HepG2 (cell line): ENCODE results near the gene DPAGT1. TPM values are rescaled to one million over a fixed set of nuclear protein-coding genes. Genes with fewer than 3 reads are reported as not detected.

ENCODE experiments used
- ATAC-seq: fragments of 200-7000 bp; cut with Tn5 transposase; 3 replicates; pipeline ENCODE4 v1.9.1; 2020; ENCODE audit warnings: mild to moderate bottlenecking, moderate library complexity
- BruUV-seq: library from RNA; stranded (reverse); fragments of 400-500 nt; replicated peaks from 2 replicates; lab custom pipeline; 2021; lab: Mats Ljungman, UMichigan
- CTCF ChIA-PET: fragments of 300-600 bp; formaldehyde crosslinking; extraction: SDS; loops from one replicate; lab custom pipeline; 2021; ENCODE audit warnings: low total read pairs, inconsistent platforms, low intra/inter-chr PET ratio; lab: Yijun Ruan, JAX
- POLR2A ChIA-PET: fragments of 350-600 bp; sonication (Branson Sonifier 250); formaldehyde crosslinking; loops from one replicate; lab custom pipeline; 2020; ENCODE audit warnings: antibody characterized with exemption, inconsistent platforms; lab: Yijun Ruan, JAX
- DNase-seq: peaks from one replicate; pipeline ENCODE4 v3.0.0-alpha.2; 2015; ENCODE audit warnings: low spot score
- FAIRE-seq: peaks from 3 replicates; lab custom pipeline; 2011; peaks lifted over from hg19 to GRCh38; lab: Jason Lieb, UNC
- H2AFZ ChIP-seq: one replicate; pipeline ENCODE4 v1.6.1; 2011; ENCODE audit warnings: low read length, inconsistent platforms
- H3K27ac ChIP-seq: fragments of 300-600 bp; 3 replicates; pipeline ENCODE4 v1.8.0; 2011; ENCODE audit warnings: mixed run types, mild to moderate bottlenecking, mixed read lengths, low read length, inconsistent platforms; ENCODE audit not compliant: insufficient read depth; ENCODE audit errors: extremely low read length
- H3K27me3 ChIP-seq, 2 experiments: fragments of 200-600 bp in 1 of 2; 2 replicates in 1 of 2; 3 replicates in 1 of 2; pipeline versions ENCODE4 v1.6.0 to v1.8.0; 2011; ENCODE audit warnings: low read length in 2 of 2, mild to moderate bottlenecking in 2 of 2, moderate library complexity in 2 of 2, inconsistent platforms in 1 of 2; ENCODE audit not compliant: insufficient read depth in 2 of 2, control insufficient read depth in 1 of 2
- H3K36me3 ChIP-seq, 2 experiments: fragments of 200-600 bp in 1 of 2; replicated peaks in 1 of 2; 2 replicates in 1 of 2; 3 replicates in 1 of 2; pipeline versions ENCODE4 v1.5.1 to v1.8.0; 2011; ENCODE audit warnings: low read length in 2 of 2, inconsistent platforms in 1 of 2; ENCODE audit not compliant: insufficient read depth in 2 of 2, control insufficient read depth in 1 of 2
- H3K4me1 ChIP-seq: 2 replicates; pipeline ENCODE4 v1.5.1; 2012; ENCODE audit warnings: low read length, inconsistent platforms; ENCODE audit not compliant: insufficient read depth
- H3K4me2 ChIP-seq: 2 replicates; pipeline ENCODE4 v1.6.0; 2011; ENCODE audit warnings: low read depth, low read length, inconsistent platforms
- H3K4me3 ChIP-seq, 3 experiments: fragments of 200-600 bp in 1 of 3; sonication (generic), shearing (Covaris generic) in 1 of 3; replicated peaks in 1 of 3; 2 replicates each; pipeline ENCODE4 v1.5.1; 2011 to 2016; ENCODE audit warnings: low read length in 3 of 3, inconsistent platforms in 2 of 3, low read depth in 2 of 3, mild to moderate bottlenecking in 2 of 3, control low read depth in 1 of 3, mixed read lengths in 1 of 3; ENCODE audit not compliant: insufficient read depth in 1 of 3
- H3K79me2 ChIP-seq: one replicate; pipeline ENCODE4 v1.6.1; 2011; ENCODE audit warnings: low read length, inconsistent platforms; ENCODE audit not compliant: insufficient read depth
- H3K9ac ChIP-seq: 2 replicates; pipeline ENCODE4 v1.6.0; 2011; ENCODE audit warnings: mild to moderate bottlenecking, low read depth, low read length, inconsistent platforms; ENCODE audit not compliant: insufficient read depth
- H3K9me3 ChIP-seq: 2 replicates; pipeline ENCODE4 v1.5.1; 2012; ENCODE audit warnings: mild to moderate bottlenecking, low read length
- H4K20me1 ChIP-seq: 2 replicates; pipeline ENCODE4 v1.6.0; 2011; ENCODE audit warnings: inconsistent platforms, mild to moderate bottlenecking, low read length, moderate library complexity; ENCODE audit not compliant: insufficient read depth
- ARID4A ChIP-seq: sonication (generic); formaldehyde crosslinking; IDR thresholded peaks from 2 replicates; pipeline ENCODE4 v1.5.0; 2020; ENCODE audit warnings: mild to moderate bottlenecking, missing genetic modification reagents, borderline replicate concordance
- BRCA1 ChIP-seq: sonication (generic); formaldehyde crosslinking; IDR thresholded peaks from 2 replicates; pipeline ENCODE4 v1.4.0; 2020; ENCODE audit warnings: missing genetic modification reagents
- CEBPB ChIP-seq: IDR thresholded peaks from 2 replicates; pipeline ENCODE4 v1.6.1; 2011; ENCODE audit warnings: low read depth, low read length, improper control_type of control experiment, borderline replicate concordance
- GZF1 ChIP-seq: sonication (generic); formaldehyde crosslinking; IDR thresholded peaks from 2 replicates; pipeline ENCODE4 v1.5.1; 2020; ENCODE audit warnings: mild to moderate bottlenecking, missing genetic modification reagents
- MNT ChIP-seq: fragments of 450-650 bp; IDR thresholded peaks from 2 replicates; pipeline ENCODE4 v1.6.1; 2016
- MTF2 ChIP-seq: sonication (generic); formaldehyde crosslinking; IDR thresholded peaks from 2 replicates; pipeline ENCODE4 v1.5.0; 2020; ENCODE audit warnings: missing genetic modification reagents, borderline replicate concordance
- SKI ChIP-seq: fragments of 450-650 bp; IDR thresholded peaks from one replicate; pipeline ENCODE4 v1.6.1; 2018; ENCODE audit warnings: mild to moderate bottlenecking; ENCODE audit not compliant: partially characterized antibody
- SRSF4 ChIP-seq: fragments of 200-400 bp; formaldehyde crosslinking; IDR thresholded peaks from one replicate; pipeline ENCODE4 v1.6.1; 2018; ENCODE audit warnings: mild to moderate bottlenecking, low read depth, low read length, moderate library complexity; ENCODE audit not compliant: poor library complexity, severe bottlenecking
- ZBTB42 ChIP-seq: sonication (generic); formaldehyde crosslinking; IDR thresholded peaks from 2 replicates; pipeline ENCODE4 v1.5.0; 2020; ENCODE audit warnings: mild to moderate bottlenecking, missing genetic modification reagents
- ZFY ChIP-seq: sonication (generic); formaldehyde crosslinking; IDR thresholded peaks from 2 replicates; pipeline ENCODE4 v1.4.0; 2020; ENCODE audit warnings: missing genetic modification reagents
- ZNF124 ChIP-seq: sonication (generic); formaldehyde crosslinking; IDR thresholded peaks from 2 replicates; pipeline ENCODE4 v1.4.0; 2020; ENCODE audit warnings: missing genetic modification reagents
- ZNF281 ChIP-seq: sonication (generic); formaldehyde crosslinking; IDR thresholded peaks from 2 replicates; pipeline ENCODE4 v1.4.0; 2020; ENCODE audit warnings: missing genetic modification reagents, borderline replicate concordance
- ZNF468 ChIP-seq: sonication (generic); formaldehyde crosslinking; IDR thresholded peaks from 2 replicates; pipeline ENCODE4 v1.8.0; 2022; ENCODE audit warnings: mild to moderate bottlenecking, moderate library complexity, missing genetic modification reagents
- ZNF512 ChIP-seq: sonication (generic); formaldehyde crosslinking; IDR thresholded peaks from 2 replicates; pipeline ENCODE4 v1.4.0; 2020; ENCODE audit warnings: mild to moderate bottlenecking, missing genetic modification reagents
- WGBS: methylation state at CpG from one replicate; pipeline ENCODE4 v1.1.6; 2017; ENCODE audit warnings: low lambda C conversion rate; 5-methylcytosine and 5-hydroxymethylcytosine counted together
- in situ Hi-C: cut with HindIII; loops from 2 replicates; pipeline ENCODE4 v1.10.0; 2017; ENCODE audit warnings: low pct_unique_long_range_greater_than_20kb; ENCODE audit not compliant: extremely low pct_ligation_motif_present
- intact Hi-C: fragments of 100-400 bp; cut with micrococcal nuclease; formaldehyde crosslinking; loops from one replicate; pipeline ENCODE4 v1.10.0; 2022; ENCODE audit not compliant: unreplicated experiment
- polyA plus RNA-seq, 8 experiments: library from polyadenylated mRNA; depleted of rRNA in 3 of 8; stranded (reverse) in 7 of 8; unstranded in 1 of 8; fragments of >200 nt; fragmentation: Illumina TruSeq in 4 of 8; extraction: Trizol in 4 of 8; gene quantifications; 2 replicates each; pipeline versions ENCODE4 v1.2.1 to v1.2.3, GENCODE V29; 2011 to 2016; ENCODE audit warnings: low read depth in 4 of 8, missing spikeins in 1 of 8, mixed read lengths in 1 of 8; ENCODE audit not compliant: insufficient read depth in 1 of 8
- total RNA-seq, 5 experiments: library from RNA; depleted of rRNA; stranded (reverse); fragments of >200 nt; fragmentation: Illumina TruSeq; extraction: Trizol; gene quantifications; 2 replicates each; pipeline ENCODE4 v1.2.3, GENCODE V29; 2016; ENCODE audit warnings: low read depth in 1 of 5

Gene DPAGT1
- total and polyA plus RNA-seq, 2 of the 13 experiments (the other 11 are each of a cell fraction or from before 2014, with no cell fraction given) = 37.6 to 70.7 TPM

- peaks cover 36% of the 10 kb centered on the region for H3K4me1 ChIP-seq
- H3K9me3 ChIP-seq = no peaks in the 10 kb centered on the region
- in situ Hi-C loops = no loop called here
- H3K27ac ChIP-seq = peak overlapping the region; percentile 98
- peak overlapping the region; percentile 93 for H3K9ac ChIP-seq
- H3K4me2 ChIP-seq = peak overlapping the region; percentile 89
- H4K20me1 ChIP-seq = no peaks in the 10 kb centered on the region
- ATAC-seq (peak; percentile 24), DNase-seq (no peak), FAIRE-seq (no peak)
- H3K79me2 ChIP-seq = peaks cover 14% of the 10 kb centered on the region
- CTCF ChIA-PET = no interaction called here
- intact Hi-C loops = no loop called here
- peaks cover 4 to 23% of the 10 kb centered on the region in 2 experiments for H3K36me3 ChIP-seq
- H3K27me3 ChIP-seq = no peaks in the 10 kb centered on the region; a peak in 1 of 5 replicates
- BruUV-seq = TSS peak; percentile 84
- H3K4me3 ChIP-seq = peak overlapping the region; percentile 71 to 93 (median 77)
- 0% methylated on average over 2 of the region's 13 CpGs for WGBS
- no peak overlapping the region for H2AFZ ChIP-seq
- POLR2A ChIA-PET = interaction anchor here (0.6 to 3.8 kb wide), 40 partner anchors 9 to 465 kb away, joined by 3 to 109 read pairs (median 4); partner anchors contain the start of genes BCL9L, C2CD2L, CBL and CENATAC
- TF ChIP-seq BRCA1 (0 out of 2 replicates have a peak, but pooled peaks have one; percentile 4), SRSF4 (no peak), SKI (no peak), MNT (no peak), ARID4A (0 out of 2 replicates have a peak, but pooled peaks have one; percentile 1), CEBPB (no peak), ZBTB42 (CRISPR knock-in tag) (no peak), ZFY (peak; percentile 13; the same call in 1 of the 2 replicates), ZNF468 (CRISPR knock-in tag) (no peak), MTF2 (CRISPR knock-in tag) (no peak; the same call in 1 of the 2 replicates), ZNF124 (CRISPR knock-in tag) (no peak), ZNF281 (CRISPR knock-in tag) (no peak), ZNF512 (CRISPR knock-in tag) (no peak), GZF1 (CRISPR knock-in tag) (no peak)
Measured at GRCh38 chr11:119085437-119085847, 16.2 kb downstream of the DPAGT1 start.
